ENCODE data around the gene IFT43. TPM values are rescaled to one million over a fixed set of nuclear protein-coding genes. Genes with fewer than 3 reads are reported as not detected.

Gene IFT43
- total RNA-seq, 4 donors from 2014 or later, result 24.5 to 412 (median 31.2) TPM

DNA sequence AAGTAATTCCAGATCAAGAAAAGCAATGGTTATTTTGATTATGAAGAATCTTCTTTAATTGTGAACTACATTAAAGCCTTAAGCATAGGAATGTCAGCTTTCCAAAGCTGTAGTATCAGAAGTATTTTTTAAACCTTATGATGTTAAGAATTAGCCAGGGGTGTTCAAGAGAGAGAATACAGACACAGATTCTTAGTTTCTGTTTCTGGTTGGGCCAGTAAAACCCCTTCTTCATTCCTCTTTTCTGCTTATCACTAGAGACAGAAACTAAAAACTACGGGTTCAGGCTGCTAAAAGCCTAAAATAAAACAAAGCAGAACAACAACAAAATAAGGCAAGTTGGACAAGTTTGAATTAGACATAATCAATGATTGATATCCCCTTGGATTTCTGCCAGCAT, 38.2 kb downstream of the IFT43 start:
- TF ChIP-seq CTCF (IDR thresholded peaks at IDR 0.05) (no peak), POLR2AphosphoS5 (IDR thresholded peaks at IDR 0.05) (no peak), POLR2A (IDR thresholded peaks at IDR 0.05) (no peak), EP300 (IDR thresholded peaks at IDR 0.05; ENCODE audit: low read depth) (no peak)
- Histone ChIP-seq H3K36me3 (peaks cover 0 to 15% (median 0%) of the 10 kb centered on the region in 4 donors), H3K4me3 (no peak overlapping the region), H3K27ac (no peak overlapping the region), H3K9me3 (peaks cover 7 to 9% of the 10 kb centered on the region in 2 donors), H3K27me3 (no peaks in the 10 kb centered on the region), H3K4me1 (no peaks in the 10 kb centered on the region)
- 70 to 75% methylated on average over 1 of the region's 1 CpG for WGBS, 2 donors (ENCODE audit: low coverage in 1 of 2)
- in situ Hi-C loops (cut with MboI; ENCODE audit: low pct_ligation_motif_present in 1 of 4, low pct_unique_long_range_greater_than_20kb in 1 of 4, low sequenced_read_pairs in 3 of 4) (no loop called here), intact Hi-C loops (cut with DNase I; ENCODE audit: low total_unique reads) (no loop called here)
- no peak for DNase-seq

GRCh38 chr14:76024211-76024907, 38.8 kb downstream of the IFT43 start:
- Histone ChIP-seq H3K9me3 (peaks cover 3 to 7% of the 10 kb centered on the region in 2 donors), H3K4me3 (no peak overlapping the region), H3K4me1 (no peaks in the 10 kb centered on the region), H3K27me3 (no peaks in the 10 kb centered on the region), H3K27ac (no peak overlapping the region), H3K36me3 (peaks cover 0 to 11% (median 0%) of the 10 kb centered on the region in 4 donors)
- TF ChIP-seq CTCF (IDR thresholded peaks at IDR 0.05) (no peak), POLR2AphosphoS5 (IDR thresholded peaks at IDR 0.05) (no peak), POLR2A (IDR thresholded peaks at IDR 0.05) (no peak), EP300 (IDR thresholded peaks at IDR 0.05; ENCODE audit: low read depth) (no peak)
- WGBS, 2 donors (ENCODE audit: low coverage in 1 of 2), result 75 to 100% methylated on average over 2 to 4 of the region's 4 CpGs
- DNase-seq, result no peak
- intact Hi-C loops (cut with DNase I; ENCODE audit: low total_unique reads) (no loop called here), in situ Hi-C loops (cut with MboI; ENCODE audit: low pct_ligation_motif_present in 1 of 4, low pct_unique_long_range_greater_than_20kb in 1 of 4, low sequenced_read_pairs in 3 of 4) (no loop called here)

- in situ Hi-C loops (cut with MboI; ENCODE audit: low pct_ligation_motif_present in 1 of 4, low pct_unique_long_range_greater_than_20kb in 1 of 4, low sequenced_read_pairs in 3 of 4) (no loop called here), intact Hi-C loops (cut with DNase I; ENCODE audit: low total_unique reads) (no loop called here)
- no peak for DNase-seq
- no peaks in the 10 kb centered on the region for H3K9me3 ChIP-seq
- WGBS, 2 donors (ENCODE audit: low coverage in 1 of 2), result 98% methylated on average over 3 of the region's 3 CpGs; no CpG with 5 or more reads in 1 of the 2 donors
- TF ChIP-seq POLR2A (IDR thresholded peaks at IDR 0.05) (no peak), EP300 (IDR thresholded peaks at IDR 0.05; ENCODE audit: low read depth) (no peak), CTCF (IDR thresholded peaks at IDR 0.05) (no peak), POLR2AphosphoS5 (IDR thresholded peaks at IDR 0.05) (no peak)
- H3K27me3 ChIP-seq, result no peaks in the 10 kb centered on the region
- no peak overlapping the region for H3K27ac ChIP-seq
- H3K4me3 ChIP-seq, result no peak overlapping the region
- H3K36me3 ChIP-seq, result peaks cover 0 to 9% (median 0%) of the 10 kb centered on the region in 4 donors
- H3K4me1 ChIP-seq, result no peaks in the 10 kb centered on the region
Observed at GRCh38 chr14:76034566-76034965, 49.0 kb downstream of the IFT43 start.

- 91% methylated on average over 3 of the region's 3 CpGs; no CpG with 5 or more reads in 1 of the 2 donors for WGBS, 2 donors (ENCODE audit: low coverage in 1 of 2)
- TF ChIP-seq POLR2AphosphoS5 (IDR thresholded peaks at IDR 0.05) (no peak), POLR2A (IDR thresholded peaks at IDR 0.05) (no peak), CTCF (IDR thresholded peaks at IDR 0.05) (no peak), EP300 (IDR thresholded peaks at IDR 0.05; ENCODE audit: low read depth) (no peak)
- intact Hi-C loops (cut with DNase I; ENCODE audit: low total_unique reads), result no loop called here
- H3K4me3 ChIP-seq, result no peak overlapping the region
- no peaks in the 10 kb centered on the region for H3K36me3 ChIP-seq
- H3K9me3 ChIP-seq, result no peaks in the 10 kb centered on the region
- DNase-seq, result no peak
- no peaks in the 10 kb centered on the region for H3K4me1 ChIP-seq
- in situ Hi-C loops (cut with MboI; ENCODE audit: low pct_ligation_motif_present in 1 of 4, low pct_unique_long_range_greater_than_20kb in 1 of 4, low sequenced_read_pairs in 3 of 4), result no loop called here
- H3K27ac ChIP-seq, result no peak overlapping the region
- no peaks in the 10 kb centered on the region for H3K27me3 ChIP-seq
Observed at GRCh38 chr14:76040704-76041103, 55.1 kb downstream of the IFT43 start.

Measured in transverse colon (tissue), 4 donors.